H1 (cell line): ENCODE results near the gene TMEM258. TPM values are rescaled to one million over a fixed set of nuclear protein-coding genes. Genes with fewer than 3 reads are reported as not detected.

ENCODE experiments used
- CTCF ChIA-PET: fragments of 300-600 bp; sonication (Branson Sonifier 250); formaldehyde crosslinking; loops from one replicate; lab custom pipeline; 2021; ENCODE audit not compliant: partially characterized antibody; lab: Charles Lee
- POLR2A ChIA-PET: fragments of 300-600 bp; sonication (Branson Sonifier 250); formaldehyde crosslinking; loops from one replicate; lab custom pipeline; 2021; ENCODE audit warnings: inconsistent platforms; ENCODE audit not compliant: partially characterized antibody; lab: Charles Lee
- DNase-seq, 2 experiments: peaks; one replicate each; pipeline versions ENCODE4 v3.0.0 to v3.0.0-alpha.2; 2010 to 2022; ENCODE audit warnings: low spot score in 2 of 2, low read depth in 1 of 2, mixed read lengths in 1 of 2
- FAIRE-seq: peaks from 2 replicates; lab custom pipeline; 2011; peaks lifted over from hg19 to GRCh38; lab: Jason Lieb, UNC
- H2AFZ ChIP-seq: 2 replicates; pipeline ENCODE4 v1.8.1; 2012; ENCODE audit warnings: low read length, inconsistent platforms
- H2AK5ac ChIP-seq: 2 replicates; pipeline ENCODE4 v1.6.1; 2013; ENCODE audit warnings: low read depth, low read length
- H2BK120ac ChIP-seq: replicated peaks from 2 replicates; pipeline ENCODE3; 2013; ENCODE audit warnings: low read depth, low read length, inconsistent platforms
- H2BK12ac ChIP-seq: 2 replicates; pipeline ENCODE4 v1.6.1; 2013; ENCODE audit warnings: low read depth, low read length
- H2BK15ac ChIP-seq: 2 replicates; pipeline ENCODE4 v1.6.1; 2013; ENCODE audit warnings: low read length
- H2BK20ac ChIP-seq: 2 replicates; pipeline ENCODE4 v1.6.1; 2013; ENCODE audit warnings: low read length
- H2BK5ac ChIP-seq: 2 replicates; pipeline ENCODE4 v1.6.1; 2013; ENCODE audit warnings: low read depth, low read length
- H3K14ac ChIP-seq: 2 replicates; pipeline ENCODE4 v1.6.1; 2013; ENCODE audit warnings: inconsistent platforms; ENCODE audit not compliant: insufficient read length
- H3K18ac ChIP-seq: 2 replicates; pipeline ENCODE4 v1.6.1; 2013; ENCODE audit warnings: low read length; ENCODE audit errors: extremely low read depth
- H3K23ac ChIP-seq: 2 replicates; pipeline ENCODE4 v1.6.1; 2013; ENCODE audit warnings: inconsistent platforms; ENCODE audit not compliant: insufficient read length
- H3K23me2 ChIP-seq: 2 replicates; pipeline ENCODE4 v1.6.1; 2013; ENCODE audit warnings: low read depth, low read length
- H3K27ac ChIP-seq: 2 replicates; pipeline ENCODE4 v1.6.1; 2011; ENCODE audit warnings: low read depth, low read length, inconsistent platforms
- H3K27me3 ChIP-seq, 4 experiments: replicated peaks in 1 of 4; 1 replicate in 1 of 4; 2 replicates in 3 of 4; pipeline versions ENCODE4 v1.6.1 to v1.8.1; 2011 to 2013; ENCODE audit warnings: low read length in 3 of 4, mild to moderate bottlenecking in 3 of 4, inconsistent platforms in 2 of 4, mixed read lengths in 2 of 4, moderate library complexity in 1 of 4; ENCODE audit not compliant: control insufficient read depth in 3 of 4, insufficient read depth in 3 of 4; ENCODE audit errors: extremely low read depth in 1 of 4
- H3K36me3 ChIP-seq, 4 experiments: 2 replicates each; pipeline versions ENCODE4 v1.6.1 to v1.8.1; 2011 to 2013; ENCODE audit warnings: mild to moderate bottlenecking in 4 of 4, low read length in 3 of 4, moderate library complexity in 2 of 4, control low read depth in 1 of 4, inconsistent platforms in 1 of 4; ENCODE audit not compliant: insufficient read depth in 4 of 4, control insufficient read depth in 2 of 4
- H3K4ac ChIP-seq: replicated peaks from 2 replicates; pipeline ENCODE3; 2013; ENCODE audit warnings: low read length, low read depth, mixed read lengths, inconsistent platforms; ENCODE audit not compliant: insufficient read length
- H3K4me1 ChIP-seq, 4 experiments: replicated peaks in 1 of 4; 1 replicate in 1 of 4; 2 replicates in 3 of 4; pipeline versions ENCODE4 v1.6.1 to v1.8.1; 2011 to 2013; ENCODE audit warnings: low read length in 3 of 4, inconsistent platforms in 2 of 4, mixed read lengths in 1 of 4; ENCODE audit not compliant: insufficient read depth in 4 of 4, control insufficient read depth in 3 of 4
- H3K4me2 ChIP-seq, 2 experiments: 2 replicates each; pipeline versions ENCODE4 v1.6.1 to v1.8.1; 2011 to 2013; ENCODE audit warnings: low read depth in 2 of 2, low read length in 2 of 2, control low read depth in 1 of 2, inconsistent platforms in 1 of 2, mild to moderate bottlenecking in 1 of 2; ENCODE audit not compliant: insufficient read depth in 1 of 2
- H3K4me3 ChIP-seq, 4 experiments: fragments of 200-600, 300-600 bp in 1 of 4; sonication (generic), shearing (Covaris generic), sonication (Bioruptor Twin) in 1 of 4; 2 replicates each; pipeline versions ENCODE4 v1.5.1 to v1.8.1; 2011 to 2016; ENCODE audit warnings: low read length in 4 of 4, low read depth in 3 of 4, control low read depth in 2 of 4, inconsistent platforms in 2 of 4, mild to moderate bottlenecking in 2 of 4, mixed read lengths in 1 of 4, moderate library complexity in 1 of 4; ENCODE audit not compliant: insufficient read depth in 2 of 4; ENCODE audit errors: extremely low read depth in 1 of 4
- H3K56ac ChIP-seq: replicated peaks from 2 replicates; pipeline ENCODE3; 2013; ENCODE audit warnings: low read depth, mild to moderate bottlenecking, mixed read lengths, low read length, inconsistent platforms; ENCODE audit not compliant: insufficient read length
- H3K79me1 ChIP-seq: 2 replicates; pipeline ENCODE4 v1.6.1; 2013; ENCODE audit warnings: low read depth, low read length, control low read depth
- H3K79me2 ChIP-seq, 2 experiments: 2 replicates each; pipeline versions ENCODE4 v1.6.1 to v1.8.1; 2012 to 2013; ENCODE audit warnings: low read length in 2 of 2, mild to moderate bottlenecking in 2 of 2, inconsistent platforms in 1 of 2; ENCODE audit not compliant: insufficient read depth in 2 of 2, control insufficient read depth in 1 of 2
- H3K9ac ChIP-seq, 4 experiments: replicated peaks in 1 of 4; 1 replicate in 1 of 4; 2 replicates in 3 of 4; pipeline versions ENCODE4 v1.6.1 to v1.8.1; 2011 to 2013; ENCODE audit warnings: low read depth in 3 of 4, low read length in 3 of 4, control low read depth in 2 of 4, mild to moderate bottlenecking in 2 of 4, moderate library complexity in 2 of 4, inconsistent platforms in 1 of 4; ENCODE audit errors: extremely low read depth in 1 of 4
- H3K9me3 ChIP-seq, 2 experiments: 2 replicates each; pipeline versions ENCODE4 v1.6.1 to v1.8.1; 2012 to 2013; ENCODE audit warnings: mild to moderate bottlenecking in 2 of 2, moderate library complexity in 2 of 2, control low read depth in 1 of 2, inconsistent platforms in 1 of 2, low read depth in 1 of 2, low read length in 1 of 2, mixed read lengths in 1 of 2; ENCODE audit not compliant: insufficient read depth in 2 of 2
- H4K20me1 ChIP-seq, 2 experiments: replicated peaks in 1 of 2; 2 replicates each; pipeline versions ENCODE3 to v1.8.1; 2011 to 2013; ENCODE audit warnings: inconsistent platforms in 2 of 2, low read length in 2 of 2, mild to moderate bottlenecking in 1 of 2; ENCODE audit not compliant: insufficient read depth in 2 of 2, control insufficient read depth in 1 of 2
- H4K5ac ChIP-seq: 2 replicates; pipeline ENCODE4 v1.6.1; 2013; ENCODE audit warnings: low read length, low read depth, mixed read lengths, inconsistent platforms; ENCODE audit not compliant: insufficient read length
- H4K8ac ChIP-seq: 2 replicates; pipeline ENCODE4 v1.8.0; 2013; ENCODE audit warnings: mild to moderate bottlenecking, moderate library complexity, low read length, inconsistent platforms; ENCODE audit not compliant: insufficient read depth; ENCODE audit errors: extremely low read depth
- H4K91ac ChIP-seq: replicated peaks from 2 replicates; pipeline ENCODE3; 2013; ENCODE audit warnings: low read length, mixed read lengths, inconsistent platforms; ENCODE audit not compliant: insufficient read length
- CTCF ChIP-seq, 3 experiments: IDR thresholded peaks; 1 replicate in 2 of 3; 2 replicates in 1 of 3; pipeline versions ENCODE4 v1.5.1 to v1.6.1; 2011; ENCODE audit warnings: low read length in 3 of 3, mild to moderate bottlenecking in 3 of 3, inconsistent platforms in 2 of 3, low read depth in 1 of 3, moderate library complexity in 1 of 3; ENCODE audit not compliant: insufficient read depth in 1 of 3; ENCODE audit errors: control extremely low read depth in 1 of 3
- SIRT6 ChIP-seq: IDR thresholded peaks from one replicate; pipeline ENCODE4 v1.7.1; 2012; ENCODE audit warnings: low read length, inconsistent platforms
- WGBS, 2 experiments: shearing (Covaris generic) in 1 of 2; methylation state at CpG; one replicate each; pipeline versions ENCODE4 v1.1.6 to v1.1.7; 2013 to 2015; ENCODE audit warnings: low lambda C conversion rate in 2 of 2, mixed read lengths in 2 of 2, inconsistent platforms in 1 of 2, low coverage in 1 of 2, missing lambda C conversion rate in 1 of 2; ENCODE audit not compliant: insufficient replicate concordance in 2 of 2, insufficient coverage in 1 of 2, insufficient read length in 1 of 2; ENCODE audit errors: extremely low coverage in 1 of 2, missing lambda C conversion rate in 1 of 2; 5-methylcytosine and 5-hydroxymethylcytosine counted together
- polyA plus RNA-seq, 7 experiments: library from polyadenylated mRNA; depleted of rRNA in 3 of 7; stranded (reverse) in 5 of 7; unstranded in 2 of 7; fragments of >200 nt in 5 of 7; fragments of 200-250 nt in 2 of 7; gene quantifications; 1 replicate in 5 of 7; 2 replicates in 1 of 7; 4 replicates in 1 of 7; pipeline versions ENCODE4 v1.2.1 to v1.2.3, GENCODE V29; 2011 to 2013; ENCODE audit warnings: missing spikeins in 2 of 7, mixed read lengths in 2 of 7
- total RNA-seq: library from RNA; stranded (reverse); fragmentation: NEBNext Ultra II Directional; extraction: Animal tissue kit (Norgen Biotek cat#: 25700); gene quantifications from 2 replicates; pipeline ENCODE4 v1.2.1, GENCODE V29; 2021

Gene TMEM258
- total and polyA plus RNA-seq, 2 of the 8 experiments (the other 6 are each of a cell fraction or from before 2014, with no cell fraction given), result 186 to 759 TPM

DNA sequence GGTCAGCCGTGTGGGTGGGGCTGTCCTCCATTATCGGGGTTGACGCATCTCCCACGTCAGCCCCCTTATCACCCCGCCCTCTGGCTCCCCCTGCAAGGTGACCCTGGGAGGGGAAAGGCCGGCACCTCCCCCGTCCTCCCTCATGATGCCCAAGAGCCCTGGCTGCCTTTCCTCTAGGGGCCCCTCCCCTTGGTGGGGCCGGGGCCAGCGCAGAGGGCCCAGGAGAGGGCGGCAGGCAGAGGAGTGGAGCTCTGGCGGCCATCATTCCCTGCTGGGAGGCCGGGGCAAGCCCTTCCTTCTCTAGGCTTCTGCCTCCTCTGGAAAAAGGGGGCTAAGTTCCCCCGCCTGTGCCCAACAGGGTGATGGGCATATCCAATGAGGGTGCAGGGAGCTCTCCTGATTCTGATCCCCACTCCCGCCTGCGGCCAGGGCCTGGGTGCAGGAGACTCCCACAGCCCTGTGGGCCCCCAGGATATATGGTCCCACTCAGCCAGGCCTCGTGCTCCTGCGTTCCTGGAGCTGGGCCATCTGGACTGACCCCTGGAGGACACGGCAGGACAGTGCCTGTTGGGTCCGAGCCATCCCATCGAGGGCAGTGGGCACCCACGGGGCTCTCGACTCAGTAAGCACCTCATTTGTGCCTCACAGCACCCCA lies 27.7 kb downstream of the TMEM258 start:
- Histone ChIP-seq H3K79me2 (no peaks in the 10 kb centered on the region), H3K4ac (no peak overlapping the region), H2BK12ac (peak overlapping the region; percentile 39; the same call in 1 of the 2 replicates), H3K23ac (no peak overlapping the region), H4K5ac (no peak overlapping the region), H4K20me1 (no peaks in the 10 kb centered on the region), H3K9me3 (no peaks in the 10 kb centered on the region), H3K27me3 (no peaks in the 10 kb centered on the region), H3K79me1 (no peaks in the 10 kb centered on the region), H3K36me3 (no peaks in the 10 kb centered on the region), H2AFZ (no peak overlapping the region), H2BK15ac (peak overlapping the region; percentile 31; the same call in 1 of the 2 replicates), H3K9ac (no peak overlapping the region), H2BK20ac (0 out of 2 replicates have a peak overlapping the region, but pooled peaks have one; percentile 23), H3K23me2 (no peaks in the 10 kb centered on the region), H2BK120ac (no peak overlapping the region), H3K4me3 (no peak overlapping the region), H3K14ac (no peak overlapping the region), H2BK5ac (no peak overlapping the region), H4K8ac (peak overlapping the region; percentile 3; the same call in 1 of the 2 replicates), H3K4me1 (peaks cover 0 to 20% (median 11%) of the 10 kb centered on the region in 4 experiments; a peak in 6 of 7 replicates), H4K91ac (peak overlapping the region; percentile 72), H3K18ac (peak overlapping the region; percentile 32; the same call in 1 of the 2 replicates), H3K56ac (no peak overlapping the region), H2AK5ac (0 out of 2 replicates have a peak overlapping the region, but pooled peaks have one; percentile 13), H3K4me2 (no peak overlapping the region), H3K27ac (no peak overlapping the region)
- FAIRE-seq, result no peak
- DNase-seq, result peak in 1 of 2 experiments; percentile 63
- ChIA-PET CTCF (interaction anchor here (1.0 to 5.3 kb wide), 13 partner anchors 10 to 135 kb away, joined by 3 to 38 read pairs (median 7); partner anchors contain the start of gene MYRF), POLR2A (interaction anchor here (0.5 to 1.6 kb wide), 7 partner anchors 11 to 288 kb away, joined by 3 to 6 read pairs (median 4); partner anchors contain the start of genes FEN1, MYRF and TMEM258)
- 74% methylated on average over 19 of the region's 22 CpGs; no CpG with 5 or more reads in 1 of the 2 experiments for WGBS, 2 experiments
- TF ChIP-seq CTCF (IDR thresholded peaks at IDR 0.05; ENCODE audit: control extremely low read depth in 1 of 3, insufficient read depth in 1 of 3, low read depth in 1 of 3, low read length in 3 of 3) (peak in 2 of 3 experiments; percentile 25 to 48; a peak in 2 of 4 replicates), SIRT6 (no peak)
